Measurements from ENCODE around the gene XIST.
"Not testable (repeated sequence)": the region's sequence is repeated elsewhere in the genome, so short reads cannot be mapped to it uniquely, and the experiment has no call there.

Gene XIST

DNA sequence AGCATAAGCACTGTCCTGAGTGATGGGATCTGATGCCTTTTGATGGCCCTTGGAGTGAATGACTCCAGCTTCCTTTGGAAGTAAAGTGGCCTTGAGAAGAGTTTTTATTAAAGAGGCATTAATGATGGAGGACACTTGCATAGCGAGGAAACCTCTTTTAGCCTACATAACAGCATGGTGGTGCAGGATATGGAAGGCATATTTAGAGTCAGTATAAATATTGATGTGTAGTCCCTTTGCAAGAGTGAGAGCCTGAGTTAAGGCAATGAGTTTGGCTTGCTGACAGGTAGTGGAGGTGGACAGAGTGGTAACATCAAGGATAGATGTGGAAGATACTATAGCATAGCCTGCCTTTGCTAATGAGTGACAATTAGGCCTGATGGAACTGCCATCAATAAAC, 48.4 kb downstream of the XIST start:
- DNase-seq (ENCODE audit: low read depth): not testable (repeated sequence)

DNA sequence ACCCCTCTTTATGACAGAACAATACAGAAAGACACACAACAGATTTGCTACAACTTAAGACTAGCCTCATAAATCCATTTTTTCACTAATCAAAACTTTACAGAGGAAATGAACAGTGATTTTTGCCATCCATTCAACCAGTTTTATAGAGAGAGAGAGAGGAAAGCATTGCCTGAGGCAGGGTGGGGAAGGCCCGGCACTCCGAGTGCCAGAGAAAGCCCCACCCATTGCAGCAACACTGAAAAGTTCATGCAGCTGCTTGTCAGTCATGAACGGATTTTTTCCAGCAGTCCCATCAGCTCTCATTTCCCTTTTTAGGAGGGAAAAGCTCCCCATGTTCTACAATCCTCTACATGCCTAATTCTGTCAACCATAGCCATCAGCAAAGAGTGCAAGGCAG, 52.6 kb downstream of the XIST start:
- no peak for DNase-seq (ENCODE audit: low read depth)

DNA sequence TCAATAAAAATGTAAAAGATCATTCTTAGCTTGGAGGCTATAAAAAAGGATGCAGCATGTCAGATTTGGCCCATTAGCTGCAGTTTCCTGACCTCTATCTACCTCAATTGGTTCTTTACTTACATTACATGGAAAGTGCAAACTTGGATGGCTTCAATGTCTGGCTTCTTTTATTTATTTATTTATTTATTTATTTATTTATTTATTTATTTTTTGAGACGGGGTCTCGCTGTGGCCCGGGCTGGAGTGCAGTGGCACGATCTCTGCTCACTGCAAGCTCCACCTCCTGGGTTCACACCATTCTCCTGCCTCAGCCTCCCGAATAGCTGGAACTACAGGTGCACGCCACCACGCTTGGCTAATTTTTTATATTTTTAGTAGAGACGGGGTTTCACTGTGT, 60.0 kb downstream of the XIST start:
- DNase-seq (ENCODE audit: low read depth): not testable (repeated sequence)

DNA sequence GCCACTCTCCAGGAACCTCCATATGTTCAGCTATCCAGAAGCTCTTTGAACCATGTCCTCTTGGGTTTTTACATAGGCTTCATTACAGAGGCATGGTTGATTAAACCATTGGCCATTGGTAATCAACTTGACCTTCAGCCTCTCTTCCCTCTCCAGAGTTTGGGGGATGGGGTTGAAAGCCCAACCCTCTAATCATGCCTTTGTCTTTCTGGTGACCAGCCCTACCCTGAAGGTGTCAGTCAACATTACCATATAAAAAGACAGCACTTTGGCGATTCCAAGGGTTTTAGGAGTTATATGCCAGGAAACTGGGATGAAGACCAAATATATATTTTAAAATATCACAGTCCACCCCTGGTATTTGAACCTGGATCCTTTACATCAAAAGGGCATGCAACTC, 67.0 kb downstream of the XIST start:
- DNase-seq (ENCODE audit: low read depth): no peak
